Measurements from ENCODE around the gene MRPS9.

DNA sequence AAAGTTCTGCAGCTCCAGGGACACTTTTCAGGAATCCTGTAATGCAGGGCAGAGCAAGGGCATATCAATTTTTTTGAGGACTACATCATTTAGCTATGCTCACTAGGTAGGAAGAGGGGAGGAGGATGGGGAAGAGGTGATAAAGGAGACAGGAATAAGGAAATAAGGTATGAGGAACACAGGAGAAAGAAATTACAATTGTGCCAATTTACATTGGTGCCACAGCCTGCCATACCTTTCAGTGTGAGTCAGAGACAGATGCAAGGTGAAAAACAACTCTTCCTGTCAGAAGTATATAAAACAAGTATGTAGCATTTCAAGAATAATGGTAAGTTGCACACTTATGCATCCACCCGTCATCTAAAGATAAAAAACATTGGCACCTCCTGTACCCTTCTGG, 5.4 kb upstream of the MRPS9 start:
- no peak for TF ChIP-seq CTCF (IDR thresholded peaks at IDR 0.05)
- TF ChIP-seq POLR2A (IDR thresholded peaks at IDR 0.05), result no peak

Measured in testis (tissue), 2 donors.